Endothelial cell of umbilical vein (primary cell): ENCODE data around the gene CHRNA5. TPM values are rescaled to one million over a fixed set of nuclear protein-coding genes. Genes with fewer than 3 reads are reported as not detected.

Experiments used
- BruUV-seq: library from RNA; stranded (reverse); fragments of 400-500 nt; replicated peaks from 2 replicates; lab custom pipeline; 2021; lab: Mats Ljungman, UMichigan
- CTCF ChIA-PET: fragments of 300-600, 350-600 bp; sonication (Branson Sonifier 250); formaldehyde crosslinking; loops from one replicate; lab custom pipeline; 2021; ENCODE audit warnings: antibody characterized with exemption, inconsistent platforms; lab: Charles Lee
- POLR2A ChIA-PET: fragments of 300-600, 350-600 bp; sonication (Branson Sonifier 250); formaldehyde crosslinking; loops from one replicate; lab custom pipeline; 2021; ENCODE audit warnings: antibody characterized with exemption, inconsistent platforms; lab: Charles Lee
- DNase-seq: peaks from one replicate; pipeline ENCODE4 v3.0.0-alpha.2; 2011; ENCODE audit warnings: low read depth, low spot score
- FAIRE-seq: peaks from 2 replicates; lab custom pipeline; 2011; peaks lifted over from hg19 to GRCh38; lab: Jason Lieb, UNC
- H2AFZ ChIP-seq: 2 replicates; pipeline ENCODE4 v1.6.0; 2012; ENCODE audit warnings: low read depth, low read length, control low read depth, inconsistent platforms
- H3K27ac ChIP-seq: 2 replicates; pipeline ENCODE4 v1.5.1; 2011; ENCODE audit warnings: low read depth, mild to moderate bottlenecking, control low read depth, low read length, moderate library complexity; ENCODE audit not compliant: insufficient read depth
- H3K27me3 ChIP-seq, 2 experiments: 2 replicates each; pipeline versions ENCODE4 v1.6.0 to v1.6.1; 2011; ENCODE audit warnings: low read length in 2 of 2, mixed read lengths in 1 of 2; ENCODE audit not compliant: control insufficient read depth in 2 of 2, insufficient read depth in 2 of 2
- H3K36me3 ChIP-seq, 2 experiments: 2 replicates in 1 of 2; 3 replicates in 1 of 2; pipeline ENCODE4 v1.5.1; 2011; ENCODE audit warnings: low read length in 2 of 2, mild to moderate bottlenecking in 1 of 2, moderate library complexity in 1 of 2; ENCODE audit not compliant: control insufficient read depth in 2 of 2, insufficient read depth in 2 of 2; ENCODE audit errors: extremely low read depth in 1 of 2
- H3K4me1 ChIP-seq: 3 replicates; pipeline ENCODE4 v1.5.1; 2011; ENCODE audit warnings: mild to moderate bottlenecking, low read length; ENCODE audit not compliant: control insufficient read depth, insufficient read depth; ENCODE audit errors: extremely low read depth
- H3K4me2 ChIP-seq: 2 replicates; pipeline ENCODE4 v1.6.1; 2011; ENCODE audit warnings: low read length, control low read depth, mixed read lengths; ENCODE audit not compliant: insufficient read depth
- H3K4me3 ChIP-seq, 3 experiments: fragments of 200-600 bp in 1 of 3; sonication (generic), shearing (Covaris generic) in 1 of 3; replicated peaks in 1 of 3; 2 replicates each; pipeline ENCODE4 v1.5.1; 2011 to 2016; ENCODE audit warnings: control low read depth in 3 of 3, low read length in 3 of 3, mild to moderate bottlenecking in 2 of 3, inconsistent platforms in 1 of 3, low read depth in 1 of 3, moderate library complexity in 1 of 3; ENCODE audit not compliant: insufficient read depth in 1 of 3
- H3K79me2 ChIP-seq: 2 replicates; pipeline ENCODE4 v1.6.0; 2012; ENCODE audit warnings: low read length, inconsistent platforms; ENCODE audit not compliant: control insufficient read depth, insufficient read depth
- H3K9ac ChIP-seq: replicated peaks from 2 replicates; pipeline ENCODE3; 2011; ENCODE audit warnings: low read length, control low read depth; ENCODE audit not compliant: insufficient read depth; ENCODE audit errors: extremely low read depth
- H3K9me1 ChIP-seq: replicated peaks from 3 replicates; pipeline ENCODE4 v1.6.0; 2011; ENCODE audit warnings: mild to moderate bottlenecking, low read length; ENCODE audit not compliant: control insufficient read depth, insufficient read depth; ENCODE audit errors: extremely low read depth
- H3K9me3 ChIP-seq: replicated peaks from 2 replicates; pipeline ENCODE4 v1.5.1; 2012; ENCODE audit warnings: low read length, inconsistent platforms; ENCODE audit not compliant: control insufficient read depth, insufficient read depth
- H4K20me1 ChIP-seq: replicated peaks from 2 replicates; pipeline ENCODE3; 2011; ENCODE audit warnings: mild to moderate bottlenecking, low read length; ENCODE audit not compliant: control insufficient read depth, insufficient read depth; ENCODE audit errors: extremely low read depth
- CTCF ChIP-seq, 2 donors: IDR thresholded peaks; 1 replicate in 1 of 2; 2 replicates in 1 of 2; pipeline ENCODE4 v1.5.1; 2011; ENCODE audit warnings: low read length in 2 of 2, mild to moderate bottlenecking in 2 of 2, moderate library complexity in 2 of 2, control low read depth in 1 of 2, inconsistent platforms in 1 of 2, low read depth in 1 of 2; ENCODE audit not compliant: insufficient read depth in 1 of 2; ENCODE audit errors: extremely low read depth in 1 of 2
- EZH2 ChIP-seq: IDR thresholded peaks from 2 replicates; pipeline ENCODE4 v1.6.1; 2012; ENCODE audit warnings: borderline replicate concordance, low read depth, mild to moderate bottlenecking, moderate library complexity, low read length, inconsistent platforms; ENCODE audit not compliant: severe bottlenecking
- FOS ChIP-seq: IDR thresholded peaks from 2 replicates; pipeline ENCODE4 v1.6.1; 2011; ENCODE audit warnings: mild to moderate bottlenecking, low read length, moderate library complexity, borderline replicate concordance; ENCODE audit not compliant: insufficient read depth
- GATA2 ChIP-seq: IDR thresholded peaks from 2 replicates; pipeline ENCODE4 v1.7.0; 2011; ENCODE audit warnings: low read depth, mild to moderate bottlenecking, moderate library complexity, mixed read lengths, low read length; ENCODE audit not compliant: insufficient read length, insufficient read depth
- MAX ChIP-seq: IDR thresholded peaks from 2 replicates; pipeline ENCODE4 v1.6.1; 2011; ENCODE audit not compliant: insufficient read depth, insufficient read length
- MYC ChIP-seq: IDR thresholded peaks from one replicate; pipeline ENCODE4 v1.6.1; 2011; ENCODE audit warnings: mild to moderate bottlenecking, low read depth, low read length
- POLR2A ChIP-seq: IDR thresholded peaks from 2 replicates; pipeline ENCODE4 v1.6.1; 2012; ENCODE audit warnings: low read depth, mild to moderate bottlenecking, control low read depth, low read length
- POLR2AphosphoS5 ChIP-seq: IDR thresholded peaks from 2 replicates; pipeline ENCODE4 v1.6.1; 2012; ENCODE audit warnings: low read depth, mild to moderate bottlenecking, control low read depth, low read length, moderate library complexity; ENCODE audit not compliant: insufficient read depth
- dilution Hi-C: fragments of 300-500 bp; cut with MboI; formaldehyde crosslinking; loops from one replicate; pipeline ENCODE4 v1.15.0; 2019; ENCODE audit warnings: low sequenced_read_pairs; ENCODE audit not compliant: extremely low pct_ligation_motif_present
- intact Hi-C: fragments of 100-400 bp; cut with micrococcal nuclease; formaldehyde crosslinking; loops from one replicate; pipeline ENCODE4 v1.10.0; 2022
- polyA plus RNA-seq, 4 experiments: library from polyadenylated mRNA; depleted of rRNA in 3 of 4; stranded (reverse) in 3 of 4; unstranded in 1 of 4; fragments of >200 nt; gene quantifications; 2 replicates each; pipeline versions ENCODE4 v1.2.1 to v1.2.3, GENCODE V29; 2011 to 2012; ENCODE audit warnings: missing spikeins in 1 of 4
- total RNA-seq: library from RNA; stranded (reverse); gene quantifications from 2 replicates; pipeline ENCODE4 v1.2.3, GENCODE V29; 2021

CHRNA5 gene
- total and polyA plus RNA-seq, 2 donors (not counting 3 experiments of a cell fraction or from before 2014, with no cell fraction given) = 6.4 to 12.7 TPM

- BruUV-seq = no TSS peak
- CTCF ChIA-PET = interaction anchor here (0.8 to 1.3 kb wide), 3 partner anchors 14 to 103 kb away, joined by 3 read pairs; no protein-coding TSS in a partner anchor
- no peak for FAIRE-seq
Measured at GRCh38 chr15:78635346-78635745, 70.0 kb downstream of the CHRNA5 start.

GRCh38 chr15:78636378-78636859, 71.1 kb downstream of the CHRNA5 start:
- DNase-seq (no peak), FAIRE-seq (no peak)
- Histone ChIP-seq H3K9ac (no peak overlapping the region), H3K27ac (no peak overlapping the region), H4K20me1 (no peaks in the 10 kb centered on the region), H3K79me2 (no peaks in the 10 kb centered on the region), H3K36me3 (no peaks in the 10 kb centered on the region), H2AFZ (no peak overlapping the region), H3K4me1 (peaks cover 2% of the 10 kb centered on the region), H3K4me2 (no peak overlapping the region), H3K9me3 (no peaks in the 10 kb centered on the region), H3K4me3 (no peak overlapping the region), H3K27me3 (peaks cover 5 to 6% of the 10 kb centered on the region in 2 experiments), H3K9me1 (no peaks in the 10 kb centered on the region)
- TF ChIP-seq GATA2 = no peak
- TF ChIP-seq POLR2AphosphoS5 = no peak
- no peak for TF ChIP-seq MAX
- no peak for TF ChIP-seq POLR2A
- no peak for TF ChIP-seq EZH2
- no peak for TF ChIP-seq CTCF (IDR thresholded peaks at IDR 0.05; ENCODE audit: extremely low read depth in 1 of 2, insufficient read depth in 1 of 2, low read depth in 1 of 2, low read length in 2 of 2)
- no peak for TF ChIP-seq MYC
- no peak for TF ChIP-seq FOS
- dilution Hi-C loops = no loop called here
- intact Hi-C loops = no loop called here
- ChIA-PET POLR2A (no interaction called here), CTCF (interaction anchor here (0.7 to 1.3 kb wide), 2 partner anchors 41 to 102 kb away, joined by 3 read pairs; no protein-coding TSS in a partner anchor)
- no TSS peak for BruUV-seq

More at GRCh38 chr15:78635346-78635745, 70.0 kb downstream of the CHRNA5 start:
- POLR2A ChIA-PET = no interaction called here
- no peak overlapping the region for H3K4me3 ChIP-seq
- H3K27ac ChIP-seq = no peak overlapping the region
- H2AFZ ChIP-seq = no peak overlapping the region
- H3K9ac ChIP-seq = no peak overlapping the region
- H3K4me2 ChIP-seq = no peak overlapping the region
- no peak for DNase-seq
- intact Hi-C loops (no loop called here), dilution Hi-C loops (no loop called here)
- H3K9me1 ChIP-seq = no peaks in the 10 kb centered on the region
- H3K36me3 ChIP-seq = no peaks in the 10 kb centered on the region
- peaks cover 5 to 6% of the 10 kb centered on the region in 2 experiments for H3K27me3 ChIP-seq
- no peaks in the 10 kb centered on the region for H4K20me1 ChIP-seq
- no peaks in the 10 kb centered on the region for H3K9me3 ChIP-seq
- H3K4me1 ChIP-seq = no peaks in the 10 kb centered on the region
- no peak for TF ChIP-seq MAX
- H3K79me2 ChIP-seq = no peaks in the 10 kb centered on the region
